ENCODE results near the gene ANKRD50. TPM values are rescaled to one million over a fixed set of nuclear protein-coding genes. Genes with fewer than 3 reads are reported as not detected.

Gene ANKRD50
- total and polyA plus RNA-seq, 2 experiments from 2014 or later = 8.9 to 21.8 TPM

- no peak overlapping the region for H3K27ac ChIP-seq
- no peaks in the 10 kb centered on the region for H3K36me3 ChIP-seq
- no peaks in the 10 kb centered on the region for H3K27me3 ChIP-seq
- H3K9me3 ChIP-seq (ENCODE audit: low read depth) = no peaks in the 10 kb centered on the region
- no peaks in the 10 kb centered on the region for H3K4me1 ChIP-seq (ENCODE audit: low read depth)
- no peak overlapping the region for H3K4me3 ChIP-seq
- DNase-seq (ENCODE audit: low read depth in 1 of 2, low spot score in 1 of 2) = peak in 1 of 2 donors; percentile 94
- TF ChIP-seq, protein P1, sequence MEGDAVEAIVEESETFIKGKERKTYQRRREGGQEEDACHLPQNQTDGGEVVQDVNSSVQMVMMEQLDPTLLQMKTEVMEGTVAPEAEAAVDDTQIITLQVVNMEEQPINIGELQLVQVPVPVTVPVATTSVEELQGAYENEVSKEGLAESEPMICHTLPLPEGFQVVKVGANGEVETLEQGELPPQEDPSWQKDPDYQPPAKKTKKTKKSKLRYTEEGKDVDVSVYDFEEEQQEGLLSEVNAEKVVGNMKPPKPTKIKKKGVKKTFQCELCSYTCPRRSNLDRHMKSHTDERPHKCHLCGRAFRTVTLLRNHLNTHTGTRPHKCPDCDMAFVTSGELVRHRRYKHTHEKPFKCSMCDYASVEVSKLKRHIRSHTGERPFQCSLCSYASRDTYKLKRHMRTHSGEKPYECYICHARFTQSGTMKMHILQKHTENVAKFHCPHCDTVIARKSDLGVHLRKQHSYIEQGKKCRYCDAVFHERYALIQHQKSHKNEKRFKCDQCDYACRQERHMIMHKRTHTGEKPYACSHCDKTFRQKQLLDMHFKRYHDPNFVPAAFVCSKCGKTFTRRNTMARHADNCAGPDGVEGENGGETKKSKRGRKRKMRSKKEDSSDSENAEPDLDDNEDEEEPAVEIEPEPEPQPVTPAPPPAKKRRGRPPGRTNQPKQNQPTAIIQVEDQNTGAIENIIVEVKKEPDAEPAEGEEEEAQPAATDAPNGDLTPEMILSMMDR (IDR thresholded peaks at IDR 0.05; ENCODE audit: low read depth, low read length) = no peak
Observed at GRCh38 chr4:124631760-124632159, 80.8 kb downstream of the ANKRD50 start.

DNA sequence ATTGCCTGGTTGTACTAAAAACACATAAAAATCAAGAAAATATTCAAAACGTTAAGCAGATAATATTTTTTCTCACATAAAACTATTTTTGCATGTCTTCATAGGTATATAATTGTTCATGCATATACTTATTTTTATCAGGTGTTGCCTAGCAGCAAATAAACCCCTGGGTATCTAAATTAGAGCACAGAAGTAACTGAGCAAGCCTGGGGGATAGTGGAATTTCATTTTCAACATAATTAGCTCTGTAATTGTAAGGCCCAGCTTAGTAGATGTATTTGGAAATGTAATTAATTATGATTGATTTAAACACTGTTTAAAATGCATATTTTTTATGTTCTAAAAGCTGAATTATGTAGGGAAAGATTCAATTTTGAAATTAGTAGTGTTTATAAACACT, 82.9 kb downstream of the ANKRD50 start:
- H3K27me3 ChIP-seq = no peaks in the 10 kb centered on the region

More for the DNA sequence above, 82.9 kb downstream of the ANKRD50 start:
- H3K4me1 ChIP-seq (ENCODE audit: low read depth) = no peaks in the 10 kb centered on the region
- H3K36me3 ChIP-seq = no peaks in the 10 kb centered on the region
- no peak overlapping the region for H3K4me3 ChIP-seq
- TF ChIP-seq, protein P1 (IDR thresholded peaks at IDR 0.05; ENCODE audit: low read depth, low read length) = no peak
- no peak overlapping the region for H3K27ac ChIP-seq
- no peaks in the 10 kb centered on the region for H3K9me3 ChIP-seq (ENCODE audit: low read depth)
- DNase-seq (ENCODE audit: low read depth in 1 of 2, low spot score in 1 of 2) = no peak

Measured in cardiac muscle cell (in vitro differentiated cells and primary cell).